ENCODE results near the gene OR52H1.
"Not testable (repeated sequence)": the region's sequence is repeated elsewhere in the genome, so short reads cannot be mapped to it uniquely, and the experiment has no call there.

The OR52H1 gene

GRCh38 chr11:5548440-5548839, at the start of gene OR52H1:
OR52H1 (minus strand) TSS chr11:5548540; CDS start chr11:5545505, 3,035 bp downstream.
- no peak for DNase-seq

- no peak for DNase-seq
Measured at GRCh38 chr11:5597953-5598352, 49.6 kb upstream of the OR52H1 start.

- DNase-seq, result no peak
Measured at GRCh38 chr11:5596607-5597201, 48.4 kb upstream of the OR52H1 start, which contains the start of gene TRIM6. TRIM6 (plus strand) TSS chr11:5596637; CDS start chr11:5596898, 261 bp downstream.

GRCh38 chr11:5593146-5593545, 44.8 kb upstream of the OR52H1 start:
- DNase-seq, result no peak

- DNase-seq, result no peak
Measured at GRCh38 chr11:5592615-5593014, 44.3 kb upstream of the OR52H1 start.

- DNase-seq, result no peak
Measured at GRCh38 chr11:5591613-5592012, 43.3 kb upstream of the OR52H1 start.

- DNase-seq, result not testable (repeated sequence)
Measured at GRCh38 chr11:5589906-5590305, 41.6 kb upstream of the OR52H1 start.

GRCh38 chr11:5584458-5584857, 36.1 kb upstream of the OR52H1 start:
- not testable (repeated sequence) for DNase-seq

- no peak for DNase-seq
Measured at GRCh38 chr11:5581014-5581413, 32.7 kb upstream of the OR52H1 start.

GRCh38 chr11:5580577-5580976, 32.2 kb upstream of the OR52H1 start, which contains the start of gene OR52B6:
OR52B6 (plus strand) TSS chr11:5580877; CDS start chr11:5580877, 0 bp downstream.
- DNase-seq, result no peak

GRCh38 chr11:5577101-5577500, 28.8 kb upstream of the OR52H1 start:
- no peak for DNase-seq

GRCh38 chr11:5575152-5575551, 26.8 kb upstream of the OR52H1 start:
- no peak for DNase-seq

- DNase-seq, result no peak
Measured at GRCh38 chr11:5574654-5575053, 26.3 kb upstream of the OR52H1 start.

GRCh38 chr11:5564259-5565019, 16.1 kb upstream of the OR52H1 start:
- no peak for DNase-seq

- DNase-seq, result no peak
Measured at GRCh38 chr11:5557751-5558150, 9.4 kb upstream of the OR52H1 start.

GRCh38 chr11:5556596-5557188, 8.4 kb upstream of the OR52H1 start:
- no peak for DNase-seq

GRCh38 chr11:5553343-5553742, 5.0 kb upstream of the OR52H1 start:
- DNase-seq, result no peak

- DNase-seq, result no peak
Measured at GRCh38 chr11:5550440-5551095, 2.2 kb upstream of the OR52H1 start.

- DNase-seq, result no peak
Measured at GRCh38 chr11:5547982-5548381, 358 bp downstream of the OR52H1 start.

- DNase-seq, result no peak
Measured at GRCh38 chr11:5546457-5546856, 1.9 kb downstream of the OR52H1 start.

GRCh38 chr11:5541427-5541826, 6.9 kb downstream of the OR52H1 start:
- no peak for DNase-seq

- DNase-seq, result no peak
Measured at GRCh38 chr11:5536482-5536881, 11.9 kb downstream of the OR52H1 start.

- DNase-seq, result no peak
Measured at GRCh38 chr11:5534046-5534445, 14.3 kb downstream of the OR52H1 start.

Measured in NCI-H446 treated with DMSO at 0.1 percent for 48 hours (cell line).